ENCODE measurements around the gene RNF212. TPM values are rescaled to one million over a fixed set of nuclear protein-coding genes. Genes with fewer than 3 reads are reported as not detected.

The RNF212 gene
- polyA plus RNA-seq, 2 of the 4 experiments (the other 2 are of a cell fraction) = 3.0 TPM

GRCh38 chr4:1048773-1049590 is 64.4 kb downstream of the RNF212 start (continued):
- TF ChIP-seq USF2 (IDR thresholded peaks at IDR 0.05) (no peak), ZC3H11A (IDR thresholded peaks at IDR 0.05) (no peak), ESRRA (IDR thresholded peaks at IDR 0.05; ENCODE audit: borderline replicate concordance, low read length) (no peak)

- no peak for TF ChIP-seq RNF2 (IDR thresholded peaks at IDR 0.05; ENCODE audit: borderline replicate concordance, low read depth)
- no peak for TF ChIP-seq EP300 (IDR thresholded peaks at IDR 0.05)
- TF ChIP-seq CTCF (IDR thresholded peaks at IDR 0.05) = no peak
- no peak for TF ChIP-seq PBX3 (IDR thresholded peaks at IDR 0.05)
- no peak for TF ChIP-seq TP53 (CRISPR knock-in tag; IDR thresholded peaks at IDR 0.05)
- TF ChIP-seq RARB (CRISPR knock-in tag; IDR thresholded peaks at IDR 0.05) = no peak
- TF ChIP-seq HOXB13 (CRISPR knock-in tag; IDR thresholded peaks at IDR 0.05; ENCODE audit: low read depth) = no peak
- TF ChIP-seq MAX (IDR thresholded peaks at IDR 0.05) = no peak
- no peak for TF ChIP-seq HMGXB4 (CRISPR knock-in tag; IDR thresholded peaks at IDR 0.05; ENCODE audit: borderline replicate concordance)
- TF ChIP-seq POLR2A (IDR thresholded peaks at IDR 0.05; ENCODE audit: low read length) = no peak
- TF ChIP-seq MAFK (IDR thresholded peaks at IDR 0.05; ENCODE audit: partially characterized antibody) = no peak
- no peak for TF ChIP-seq GATA3 (IDR thresholded peaks at IDR 0.05; ENCODE audit: borderline replicate concordance)
- no peak for TF ChIP-seq POLR2AphosphoS2 (conservative IDR thresholded peaks at IDR 0.05; ENCODE audit: low read length)
- TF ChIP-seq JUNB (IDR thresholded peaks at IDR 0.05) = no peak
- TF ChIP-seq SREBF2 (IDR thresholded peaks at IDR 0.05) = no peak
- ChIA-PET CTCF (no interaction called here), POLR2A (no interaction called here)
- no peak for ATAC-seq
- Histone ChIP-seq H3K4me2 (no peak overlapping the region), H3K9me3 (no peaks in the 10 kb centered on the region), H3K27ac (no peak overlapping the region), H3K4me1 (peaks cover 24% of the 10 kb centered on the region), H3K4me3 (no peak overlapping the region)
- no peak for FAIRE-seq
- 91% methylated on average over 31 of the region's 34 CpGs for WGBS (ENCODE audit: missing lambda C conversion rate)
- no peak for DNase-seq (ENCODE audit: low read depth in 1 of 2, low spot score in 1 of 2)
Observed at GRCh38 chr4:1047976-1048772, 65.2 kb downstream of the RNF212 start.
